ENCODE results near the gene CCDC73.
"Not testable (repeated sequence)": the region's sequence is repeated elsewhere in the genome, so short reads cannot be mapped to it uniquely, and the experiment has no call there.

CCDC73 gene

DNA sequence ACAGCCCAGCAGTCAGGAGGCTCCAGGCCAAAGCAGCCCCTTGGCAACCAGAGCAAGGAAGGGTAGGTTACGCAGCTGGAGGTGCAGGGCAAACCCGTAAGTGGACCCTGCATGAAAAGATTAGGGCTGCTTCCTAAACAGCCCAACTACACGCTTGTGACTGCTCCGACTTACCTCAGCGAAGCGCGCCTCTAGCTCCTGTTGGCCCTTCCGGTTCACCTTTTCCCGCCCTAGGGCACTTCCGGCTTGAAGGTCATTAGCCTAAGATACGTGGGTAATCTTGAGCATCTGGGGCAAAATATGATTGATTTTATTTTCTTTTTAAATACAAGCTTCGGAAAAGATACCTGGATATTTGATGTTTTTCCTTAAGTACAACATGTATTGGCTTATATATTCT lies at the start of gene CCDC73:
CCDC73 (minus strand) TSS at position 224 of the 400 bp plus-strand sequence. CDS start 34,419 bp downstream, outside the sequence.
- DNase-seq (ENCODE audit: low spot score), result no peak

GRCh38 chr11:32843544-32843943 lies 49.1 kb upstream of the CCDC73 start:
- DNase-seq (ENCODE audit: low spot score), result no peak

DNA sequence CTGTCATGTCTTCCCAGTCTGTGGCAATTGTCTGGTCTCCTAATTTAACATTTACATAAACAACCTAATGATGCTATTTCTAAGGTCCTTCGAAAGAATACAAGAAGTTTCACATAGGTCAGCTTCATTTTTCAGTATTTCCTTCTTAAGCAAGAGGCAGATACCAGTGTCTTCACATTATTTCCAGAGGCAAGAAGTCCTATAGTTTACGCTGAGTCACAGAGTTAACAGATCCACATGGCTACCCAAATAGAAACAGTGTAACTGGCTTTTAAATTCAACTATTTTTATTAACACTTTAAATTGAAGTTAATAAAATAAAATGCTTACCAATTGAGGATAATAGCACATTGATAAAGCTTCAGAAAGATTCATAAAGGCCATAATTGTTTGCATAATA lies 46.1 kb upstream of the CCDC73 start:
- DNase-seq (ENCODE audit: low spot score), result no peak

GRCh38 chr11:32839308-32839707 lies 44.8 kb upstream of the CCDC73 start:
- DNase-seq (ENCODE audit: low spot score), result no peak

DNA sequence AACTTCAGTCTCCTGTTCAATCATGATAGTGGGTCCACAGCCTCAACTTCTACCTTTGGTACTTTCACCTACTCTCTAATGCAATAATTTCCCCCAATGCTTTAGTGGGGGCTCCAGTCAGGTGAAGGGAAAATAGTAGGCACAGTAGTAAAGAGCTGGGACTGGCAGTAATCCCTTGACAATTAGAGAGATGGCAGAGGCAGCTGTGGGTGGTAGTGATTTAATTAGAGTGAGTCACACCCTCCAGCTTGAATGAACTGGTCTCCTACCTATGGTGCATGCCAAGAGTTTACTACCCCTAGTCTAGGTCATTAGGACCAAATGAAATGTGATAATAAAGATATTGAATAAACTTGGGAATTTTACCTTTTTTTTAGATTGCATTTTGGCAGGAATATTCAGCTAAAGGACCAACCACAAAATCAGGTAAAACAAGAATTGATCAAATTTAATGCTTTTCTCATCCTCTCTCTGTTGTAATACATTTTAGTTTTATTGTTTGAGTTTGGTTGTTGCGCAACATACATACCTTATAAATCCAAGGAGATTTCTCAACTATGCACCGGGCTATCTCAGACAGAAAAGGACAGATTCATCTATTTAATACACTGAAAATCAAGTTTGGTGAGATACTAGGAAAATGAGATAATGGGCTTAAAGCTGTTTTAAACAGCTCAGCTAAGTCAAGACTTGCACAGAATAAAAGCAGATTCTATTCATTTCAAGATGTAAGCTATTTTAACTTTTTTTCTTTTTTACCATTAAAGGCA lies 44.2 kb upstream of the CCDC73 start:
- DNase-seq (ENCODE audit: low spot score), result no peak

DNA sequence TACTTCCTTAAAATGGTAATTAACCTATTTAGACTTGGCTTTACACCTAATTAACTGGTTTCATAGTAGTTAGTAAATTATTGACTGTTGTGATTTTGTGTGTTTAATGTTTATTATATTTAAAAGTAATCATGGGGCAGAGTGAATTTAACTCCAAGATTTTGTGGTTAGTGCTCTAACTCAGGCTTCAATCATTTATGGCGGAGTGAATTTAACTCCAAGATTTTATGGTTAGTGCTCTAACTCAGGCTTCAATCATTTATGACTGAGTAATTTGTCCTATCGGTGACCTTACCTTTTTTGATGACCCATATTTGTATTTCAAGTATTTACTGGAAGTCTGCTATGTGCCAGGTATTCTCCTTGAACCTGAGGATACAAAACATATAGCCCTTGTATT lies 42.5 kb upstream of the CCDC73 start:
- no peak for DNase-seq (ENCODE audit: low spot score)

- no peak for DNase-seq (ENCODE audit: low spot score)
Measured at GRCh38 chr11:32833921-32834320, 39.5 kb upstream of the CCDC73 start.

- DNase-seq (ENCODE audit: low spot score), result no peak
Measured at GRCh38 chr11:32831221-32831620, 36.8 kb upstream of the CCDC73 start.

DNA sequence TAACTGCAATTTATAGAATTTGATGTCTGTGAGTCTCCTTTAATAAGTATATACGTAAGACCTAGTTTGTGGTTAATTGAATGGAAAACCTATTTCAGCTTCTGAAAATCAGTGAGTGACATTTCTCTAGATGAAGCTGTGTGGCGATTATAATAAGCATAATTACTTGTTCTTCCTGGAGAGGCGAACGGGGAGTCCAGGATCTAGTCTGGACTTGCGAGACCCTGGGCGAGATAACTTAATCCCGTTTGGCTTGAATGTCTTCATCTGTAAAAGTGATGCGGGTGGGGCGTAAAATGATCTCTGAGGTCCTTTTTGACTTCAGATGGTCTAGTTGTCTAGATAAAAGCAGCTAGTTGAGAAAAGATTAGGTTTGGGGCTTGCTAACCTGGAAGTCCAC lies 36.3 kb upstream of the CCDC73 start:
- no peak for DNase-seq (ENCODE audit: low spot score)

- DNase-seq (ENCODE audit: low spot score), result no peak
Measured at GRCh38 chr11:32830413-32830738, 35.9 kb upstream of the CCDC73 start.

- DNase-seq (ENCODE audit: low spot score), result peak; percentile 81
Measured at GRCh38 chr11:32829680-32830412, 35.4 kb upstream of the CCDC73 start, which contains the start of gene PRRG4. TSS of gene PRRG4 (plus strand) at chr11:32829927. CDS start at chr11:32830530, 603 bp downstream.

DNA sequence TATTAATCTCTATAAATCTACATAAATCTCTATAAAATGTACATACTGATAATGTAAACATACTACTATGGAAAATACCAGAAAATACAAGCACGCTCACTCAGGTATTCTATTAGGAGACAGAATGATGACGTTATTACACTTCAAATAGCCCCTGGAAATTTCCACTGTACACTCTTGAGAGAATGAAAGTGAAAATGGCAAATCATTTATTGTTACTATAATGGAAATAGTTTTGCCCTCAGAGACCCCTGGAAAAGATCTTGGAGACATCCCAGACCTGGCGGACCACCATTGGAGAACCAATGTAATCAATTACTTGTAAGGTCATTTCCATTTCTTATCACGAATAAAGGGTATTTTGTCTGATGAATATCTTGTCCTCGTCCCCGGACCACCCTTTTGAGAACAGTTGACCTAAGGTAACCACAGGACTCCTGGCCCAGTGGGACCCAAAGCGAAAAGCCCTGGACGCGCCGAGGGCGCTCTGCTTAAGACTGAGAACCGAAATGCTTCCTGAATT lies 34.8 kb upstream of the CCDC73 start:
- DNase-seq (ENCODE audit: low spot score), result no peak

DNA sequence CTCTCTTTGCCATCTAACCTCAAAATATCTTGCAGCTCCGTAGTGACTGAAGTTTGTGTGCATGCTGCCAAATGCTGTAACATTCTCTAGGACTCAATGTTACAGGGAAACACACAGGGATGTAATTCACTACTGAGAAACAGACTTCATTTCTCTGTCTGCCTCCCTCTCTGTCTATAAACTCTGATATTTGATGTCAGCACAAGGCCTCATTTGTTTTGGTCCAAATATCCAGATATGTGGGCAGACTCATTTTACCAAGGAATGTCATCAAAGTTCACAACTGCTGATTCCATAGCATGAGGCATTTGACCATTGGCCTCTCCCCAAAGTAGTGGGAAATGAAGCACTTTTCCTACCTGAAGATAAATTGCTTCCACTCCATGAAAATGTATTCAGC lies 32.8 kb upstream of the CCDC73 start:
- no peak for DNase-seq (ENCODE audit: low spot score)

DNA sequence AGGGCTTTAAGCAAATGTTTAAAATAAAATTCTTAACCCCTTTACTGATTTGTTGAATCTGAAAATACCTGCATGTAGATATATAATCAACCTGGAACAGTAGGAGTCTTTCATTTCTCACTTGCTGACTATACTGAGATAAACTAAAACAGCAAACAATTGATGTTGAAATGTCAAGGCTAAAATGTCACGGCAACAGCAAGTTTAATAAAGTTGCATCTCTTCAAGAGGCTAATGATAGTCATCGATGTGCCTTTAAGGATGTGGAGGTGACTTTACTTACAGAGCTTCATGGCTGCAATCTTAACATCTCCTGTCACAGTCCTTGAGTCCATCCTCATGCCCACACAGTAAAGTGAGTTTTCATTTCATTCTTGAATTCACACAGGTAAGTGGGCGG lies 31.7 kb upstream of the CCDC73 start:
- no peak for DNase-seq (ENCODE audit: low spot score)

DNA sequence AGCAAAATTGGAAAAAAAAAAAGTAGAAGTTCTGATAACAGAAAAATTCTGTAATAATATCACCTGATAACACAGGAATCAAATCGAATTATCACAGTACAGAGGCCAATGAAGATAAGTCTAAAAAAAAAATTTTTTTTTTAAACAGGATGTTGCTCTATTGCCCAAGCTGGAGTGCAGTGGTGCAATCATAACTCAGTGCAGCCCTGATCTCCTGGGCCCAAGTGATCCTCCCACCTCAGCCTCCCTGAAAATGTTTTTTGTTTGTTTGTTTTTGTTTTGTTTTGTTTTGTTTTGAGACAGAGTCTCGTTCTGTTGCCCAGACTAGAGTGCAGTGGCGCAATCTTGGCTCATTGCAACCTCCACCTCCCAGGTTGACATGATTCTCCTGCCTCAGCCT lies 29.2 kb upstream of the CCDC73 start:
- not testable (repeated sequence) for DNase-seq (ENCODE audit: low spot score)

- no peak for DNase-seq (ENCODE audit: low spot score)
Measured at GRCh38 chr11:32821917-32822560, 27.6 kb upstream of the CCDC73 start.

GRCh38 chr11:32821517-32821916 lies 27.1 kb upstream of the CCDC73 start:
- no peak for DNase-seq (ENCODE audit: low spot score)

- no peak for DNase-seq (ENCODE audit: low spot score)
Measured at GRCh38 chr11:32820497-32820896, 26.0 kb upstream of the CCDC73 start.

DNA sequence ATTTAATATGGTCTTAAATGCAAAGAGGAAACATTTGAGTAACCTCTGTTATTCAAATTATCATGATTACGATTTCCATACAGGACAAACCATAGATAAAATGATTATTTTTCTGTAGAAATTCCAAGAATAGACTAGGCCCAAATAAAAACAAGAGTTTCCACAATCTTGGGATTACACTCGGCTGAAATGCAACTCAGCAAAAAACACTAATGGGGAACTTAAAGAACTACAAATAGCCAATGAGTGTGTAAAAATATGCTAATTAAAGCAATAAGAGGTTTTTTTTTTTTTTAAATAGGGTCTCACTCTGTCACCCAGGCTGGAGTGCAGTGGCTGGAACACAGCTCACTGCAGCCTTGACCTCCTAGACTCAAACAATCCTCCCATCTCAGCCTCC lies 24.7 kb upstream of the CCDC73 start:
- DNase-seq (ENCODE audit: low spot score), result no peak

DNA sequence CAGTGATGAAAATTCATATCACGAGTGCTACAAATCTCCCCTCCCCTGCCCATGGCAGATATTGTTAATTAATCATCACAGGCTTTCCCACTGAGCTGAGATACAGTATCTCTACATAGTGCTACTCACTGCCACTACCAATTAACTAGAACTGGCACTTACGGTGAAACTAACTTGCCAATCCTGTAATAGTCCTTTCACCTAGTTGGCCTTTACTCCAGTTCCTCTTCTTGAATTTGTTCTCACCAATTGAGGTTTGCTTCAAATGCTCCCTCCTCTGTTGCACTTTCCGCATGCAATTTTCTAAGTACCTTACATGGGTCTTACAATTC lies 23.4 kb upstream of the CCDC73 start:
- no peak for DNase-seq (ENCODE audit: low spot score)

DNA sequence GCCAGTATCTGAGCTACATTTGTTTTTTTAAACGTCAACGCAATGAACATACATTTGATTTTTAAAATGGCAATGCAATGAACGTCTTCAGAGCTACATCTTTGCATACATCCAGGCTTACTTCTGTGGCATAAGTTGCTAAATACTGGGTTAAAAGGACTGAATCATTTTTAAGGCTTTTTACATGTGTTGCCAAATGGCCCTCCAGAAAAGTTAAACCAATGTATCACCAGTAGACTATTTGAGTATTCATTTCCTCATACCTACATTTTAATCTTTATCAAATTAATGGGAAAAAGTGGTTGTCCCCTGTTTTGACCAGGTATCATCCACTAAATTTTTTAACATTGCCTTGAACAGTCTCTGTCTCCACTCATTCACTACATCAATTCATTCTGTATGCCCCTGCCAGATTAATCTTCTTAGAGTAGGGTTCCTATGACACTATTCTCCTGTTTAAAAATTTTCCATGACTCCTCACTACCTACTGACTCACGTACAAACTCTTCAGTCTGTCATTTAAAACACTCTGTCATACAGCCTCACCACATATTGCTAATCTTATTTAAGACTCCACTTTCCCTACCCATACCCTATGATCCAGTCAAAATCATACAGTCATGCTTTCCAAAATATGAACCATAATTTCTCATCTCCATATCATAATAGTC lies 22.9 kb upstream of the CCDC73 start:
- no peak for DNase-seq (ENCODE audit: low spot score)

DNA sequence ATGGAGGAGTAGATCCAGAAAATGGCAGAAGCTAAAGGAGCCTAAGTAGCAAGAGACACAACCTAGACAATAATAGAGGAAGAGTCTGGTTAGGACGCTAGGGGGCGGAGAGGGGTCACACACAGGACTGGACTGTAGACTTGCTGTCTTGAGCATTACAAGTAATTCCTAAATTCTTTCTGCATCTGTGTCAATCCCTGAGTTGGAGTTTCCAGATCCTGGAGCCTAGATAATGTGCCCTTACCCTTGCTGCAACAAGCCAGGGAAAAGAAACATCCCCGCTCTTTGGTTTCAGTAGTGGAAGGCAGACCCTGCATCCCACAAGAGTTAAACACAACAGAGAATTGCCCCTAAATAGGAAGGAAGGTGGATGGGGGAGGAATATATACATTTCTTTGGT lies 14.9 kb upstream of the CCDC73 start:
- peak; percentile 87 for DNase-seq (ENCODE audit: low spot score)

Data from AG20443 (cell line).